Activated naive CD8-positive, alpha-beta T cell treated with anti-CD3 and anti-CD28 coated beads, Interleukin-2, amount 50 U/mL, for 24 hours (primary cell): ENCODE results near the gene GMFB.
A peak's percentile ranks its signal among the peaks of the same experiment; 100 is the strongest.

Experiments
- ATAC-seq: fragments of 150-1000 bp; cut with Tn5 transposase; one replicate; pipeline ENCODE4 v1.10.0; 2021
- DNase-seq: peaks from one replicate; pipeline ENCODE4 v3.0.0; 2021
- H3K27ac Mint-ChIP-seq: one replicate; pipeline ENCODE4 v1.8.0; 2021; ENCODE audit warnings: mild to moderate bottlenecking, mixed read lengths
- H3K27me3 Mint-ChIP-seq: one replicate; pipeline ENCODE4 v1.8.0; 2021; ENCODE audit warnings: mixed read lengths
- H3K36me3 Mint-ChIP-seq: one replicate; pipeline ENCODE4 v1.8.0; 2021; ENCODE audit warnings: low read depth, mixed read lengths
- H3K4me1 Mint-ChIP-seq: one replicate; pipeline ENCODE4 v1.8.0; 2021; ENCODE audit warnings: mixed read lengths
- H3K4me3 Mint-ChIP-seq: one replicate; pipeline ENCODE4 v1.8.0; 2021; ENCODE audit warnings: mild to moderate bottlenecking, moderate library complexity, mixed read lengths
- H3K9me3 Mint-ChIP-seq: one replicate; pipeline ENCODE4 v1.8.0; 2021; ENCODE audit warnings: mixed read lengths

Gene GMFB

DNA sequence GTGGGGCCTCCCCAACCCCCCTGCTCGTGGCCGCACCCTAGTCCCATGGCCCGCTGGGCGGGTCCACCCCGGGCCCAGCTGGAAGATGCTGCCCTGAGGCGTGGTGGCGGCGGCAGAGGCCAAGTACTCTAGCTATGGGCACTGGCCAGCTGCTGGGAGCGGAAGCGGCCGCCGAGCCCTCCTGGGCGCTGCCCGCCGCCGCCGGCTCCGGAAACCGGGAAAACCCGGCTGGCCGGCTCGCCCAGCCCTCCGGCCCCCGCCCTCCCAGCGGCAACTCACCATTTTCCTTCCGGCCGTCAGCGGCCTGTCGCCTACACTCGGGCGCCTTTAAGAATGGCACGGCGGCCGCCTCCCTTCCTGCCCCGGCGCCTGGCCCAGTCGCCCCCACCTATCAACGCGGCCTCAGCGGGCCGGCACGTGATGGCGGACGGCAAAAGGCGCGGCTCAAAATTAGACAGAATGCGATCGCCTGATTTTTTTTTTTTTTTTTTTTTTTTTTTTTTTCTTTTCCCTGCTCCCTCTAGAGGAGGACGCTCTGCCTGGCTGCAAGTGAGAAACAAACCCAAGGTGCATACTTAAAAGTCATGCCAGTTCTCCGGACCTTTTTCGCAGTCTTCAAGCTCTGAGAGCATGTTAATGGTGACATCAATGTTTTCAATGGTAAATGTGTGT lies at the start of gene GMFB:
GMFB (minus strand) TSS at position 335 of the 672 bp plus-strand sequence; CDS start at position 282, 53 bp downstream.
- Mint-ChIP-seq H3K27me3 (peaks cover 4% of the 10 kb centered on the region), H3K36me3 (peaks cover 13% of the 10 kb centered on the region), H3K9me3 (no peaks in the 10 kb centered on the region), H3K4me3 (peak within 1 kb of the TSS; percentile 89), H3K27ac (peak within 1 kb of the TSS; percentile 92), H3K4me1 (peaks cover 55% of the 10 kb centered on the region)
- peak; percentile 89 for DNase-seq
- peak; percentile 94 for ATAC-seq

GRCh38 chr14:54538055-54538454 lies 49.3 kb upstream of the GMFB start:
- Mint-ChIP-seq H3K9me3 (no peaks in the 10 kb centered on the region), H3K27me3 (no peaks in the 10 kb centered on the region), H3K36me3 (peaks cover 5% of the 10 kb centered on the region), H3K4me3 (no peak overlapping the region), H3K4me1 (no peaks in the 10 kb centered on the region), H3K27ac (no peak overlapping the region)
- no peak for DNase-seq
- ATAC-seq, result no peak

GRCh38 chr14:54537651-54538050 lies 48.9 kb upstream of the GMFB start:
- no peaks in the 10 kb centered on the region for H3K27me3 Mint-ChIP-seq
- H3K4me3 Mint-ChIP-seq, result no peak overlapping the region
- ATAC-seq, result no peak
- peaks cover 5% of the 10 kb centered on the region for H3K36me3 Mint-ChIP-seq
- no peaks in the 10 kb centered on the region for H3K9me3 Mint-ChIP-seq
- H3K4me1 Mint-ChIP-seq, result no peaks in the 10 kb centered on the region
- H3K27ac Mint-ChIP-seq, result no peak overlapping the region
- DNase-seq, result no peak

DNA sequence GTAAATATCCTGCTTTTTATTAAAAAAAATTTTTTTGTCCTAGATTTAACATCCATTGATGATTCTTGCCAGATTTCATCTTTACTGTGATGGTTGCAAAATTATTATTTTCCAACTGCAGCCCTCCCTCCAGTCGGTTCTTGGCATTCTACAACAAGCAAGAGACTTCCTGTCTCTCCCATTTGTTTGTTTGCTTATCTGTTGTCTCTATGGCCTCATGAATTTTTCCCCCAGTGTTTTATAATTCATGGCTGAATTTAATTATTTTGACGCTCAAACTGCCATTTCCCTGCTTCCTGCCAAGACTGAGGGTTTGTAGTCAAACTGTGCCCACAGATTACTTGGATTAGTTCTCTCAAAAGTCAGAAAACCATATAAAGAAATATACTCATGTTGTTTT lies 46.9 kb upstream of the GMFB start:
- ATAC-seq (no peak), DNase-seq (no peak)
- no peak overlapping the region for H3K27ac Mint-ChIP-seq
- H3K36me3 Mint-ChIP-seq, result peaks cover 7% of the 10 kb centered on the region
- no peaks in the 10 kb centered on the region for H3K4me1 Mint-ChIP-seq
- no peaks in the 10 kb centered on the region for H3K9me3 Mint-ChIP-seq
- no peaks in the 10 kb centered on the region for H3K27me3 Mint-ChIP-seq
- H3K4me3 Mint-ChIP-seq, result no peak overlapping the region

DNA sequence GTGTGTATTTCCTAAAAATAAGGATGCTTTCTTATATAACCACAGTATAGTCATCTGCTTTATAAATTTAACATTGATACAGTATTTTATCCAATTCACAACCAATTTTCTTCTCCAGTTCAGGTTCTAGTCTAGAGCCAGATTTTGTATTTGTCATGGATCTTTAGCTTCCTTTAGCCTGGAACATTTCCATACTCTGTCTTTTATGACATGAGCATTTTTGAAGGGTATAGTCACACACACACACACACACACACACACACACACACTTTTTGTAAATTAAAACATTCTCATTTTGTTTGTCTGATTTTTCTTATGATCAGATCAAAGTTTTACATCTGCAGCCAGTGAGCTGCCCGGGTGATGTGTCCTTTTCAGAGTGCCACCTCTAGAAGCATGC lies 46.3 kb upstream of the GMFB start:
- H3K4me1 Mint-ChIP-seq, result no peaks in the 10 kb centered on the region

DNA sequence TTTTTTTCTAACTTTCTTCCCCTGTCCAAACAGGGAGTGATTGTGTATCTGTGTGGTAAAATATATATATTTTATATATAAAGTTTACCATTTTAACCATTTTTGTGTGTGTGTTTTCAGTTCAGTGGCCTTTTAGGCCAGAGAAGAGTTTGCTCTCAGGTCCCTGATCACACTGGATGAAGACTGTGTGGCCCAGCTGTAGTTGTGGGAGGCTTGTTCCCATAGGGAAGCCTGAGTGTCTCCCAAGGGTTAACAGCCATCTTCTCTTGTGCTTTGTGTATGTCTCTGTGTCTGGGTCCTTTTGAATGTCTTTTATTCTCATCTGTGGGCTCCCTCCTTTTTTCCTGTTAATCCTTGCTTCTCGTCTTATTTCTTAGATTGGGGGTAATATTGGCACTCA lies 44.3 kb upstream of the GMFB start:
- no peaks in the 10 kb centered on the region for H3K27me3 Mint-ChIP-seq
- no peaks in the 10 kb centered on the region for H3K9me3 Mint-ChIP-seq
- no peak for ATAC-seq
- H3K4me1 Mint-ChIP-seq, result no peaks in the 10 kb centered on the region
- H3K36me3 Mint-ChIP-seq, result peaks cover 4% of the 10 kb centered on the region
- no peak for DNase-seq
- no peak overlapping the region for H3K27ac Mint-ChIP-seq
- H3K4me3 Mint-ChIP-seq, result no peak overlapping the region

More for the DNA sequence above, 46.3 kb upstream of the GMFB start:
- H3K36me3 Mint-ChIP-seq, result peaks cover 7% of the 10 kb centered on the region
- ATAC-seq, result no peak
- no peak for DNase-seq
- no peaks in the 10 kb centered on the region for H3K9me3 Mint-ChIP-seq
- no peak overlapping the region for H3K27ac Mint-ChIP-seq
- H3K27me3 Mint-ChIP-seq, result no peaks in the 10 kb centered on the region
- H3K4me3 Mint-ChIP-seq, result no peak overlapping the region

- no peak for DNase-seq
- Mint-ChIP-seq H3K4me1 (no peaks in the 10 kb centered on the region), H3K4me3 (no peak overlapping the region), H3K27ac (no peak overlapping the region), H3K36me3 (peaks cover 6% of the 10 kb centered on the region), H3K27me3 (no peaks in the 10 kb centered on the region), H3K9me3 (no peaks in the 10 kb centered on the region)
- ATAC-seq, result no peak
Observed at GRCh38 chr14:54532111-54533012, 43.6 kb upstream of the GMFB start.

DNA sequence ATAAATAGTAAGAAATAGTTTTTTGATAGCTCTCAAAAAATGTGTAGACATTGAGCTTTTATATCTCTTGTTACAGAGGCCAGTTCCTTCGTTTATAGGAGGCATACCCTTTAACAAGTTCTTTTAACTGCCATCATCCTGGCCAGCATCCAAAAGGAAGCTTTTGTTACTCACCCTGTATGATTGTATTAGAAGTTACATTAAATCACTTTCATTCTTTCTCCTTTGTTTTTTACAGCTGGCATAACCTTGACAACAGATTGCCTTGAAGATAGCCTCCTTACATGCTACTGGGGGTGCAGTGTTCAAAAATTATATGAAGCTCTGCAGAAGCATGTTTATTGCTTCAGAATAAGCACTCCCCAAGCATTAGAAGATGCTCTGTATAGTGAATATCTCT lies 41.0 kb upstream of the GMFB start:
- no peaks in the 10 kb centered on the region for H3K4me1 Mint-ChIP-seq
- DNase-seq (no peak), ATAC-seq (no peak)
- H3K27me3 Mint-ChIP-seq, result no peaks in the 10 kb centered on the region
- no peak overlapping the region for H3K27ac Mint-ChIP-seq
- H3K4me3 Mint-ChIP-seq, result no peak overlapping the region
- peaks cover 10% of the 10 kb centered on the region for H3K36me3 Mint-ChIP-seq
- H3K9me3 Mint-ChIP-seq, result no peaks in the 10 kb centered on the region

- no peak for ATAC-seq
- Mint-ChIP-seq H3K4me3 (no peak overlapping the region), H3K27ac (no peak overlapping the region), H3K36me3 (peaks cover 13% of the 10 kb centered on the region), H3K4me1 (no peaks in the 10 kb centered on the region), H3K9me3 (no peaks in the 10 kb centered on the region), H3K27me3 (no peaks in the 10 kb centered on the region)
- no peak for DNase-seq
Observed at GRCh38 chr14:54528973-54529372, 40.2 kb upstream of the GMFB start.

DNA sequence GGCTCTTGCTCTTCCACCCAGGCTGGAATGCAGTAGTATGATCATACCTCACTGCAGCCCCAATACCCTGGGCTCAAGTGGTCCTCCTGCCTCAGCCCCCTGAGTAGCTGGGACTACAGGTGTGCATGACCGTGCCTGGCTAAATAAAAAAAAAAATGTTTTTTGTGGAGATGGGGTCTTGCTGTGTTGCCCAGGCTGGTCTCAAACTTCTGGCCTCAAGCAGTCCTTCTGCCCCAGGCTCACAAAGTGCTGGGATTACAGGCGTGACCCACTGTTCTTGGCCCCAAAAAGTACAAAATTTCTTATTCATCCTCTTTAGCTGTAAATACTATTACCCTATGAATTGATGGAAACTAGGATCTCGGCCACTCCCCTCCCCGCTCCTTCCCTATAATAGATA lies 35.6 kb upstream of the GMFB start:
- H3K27me3 Mint-ChIP-seq, result no peaks in the 10 kb centered on the region
- H3K36me3 Mint-ChIP-seq, result peaks cover 12% of the 10 kb centered on the region
- no peaks in the 10 kb centered on the region for H3K4me1 Mint-ChIP-seq
- DNase-seq (no peak), ATAC-seq (no peak)
- H3K27ac Mint-ChIP-seq, result no peak overlapping the region
- H3K9me3 Mint-ChIP-seq, result no peaks in the 10 kb centered on the region
- no peak overlapping the region for H3K4me3 Mint-ChIP-seq

- Mint-ChIP-seq H3K4me1 (peaks cover 13% of the 10 kb centered on the region), H3K4me3 (no peak overlapping the region), H3K27me3 (no peaks in the 10 kb centered on the region), H3K9me3 (peaks cover 16% of the 10 kb centered on the region), H3K27ac (no peak overlapping the region), H3K36me3 (peaks cover 28% of the 10 kb centered on the region)
- ATAC-seq, result no peak
- no peak for DNase-seq
Observed at GRCh38 chr14:54516709-54517108, 27.9 kb upstream of the GMFB start.

DNA sequence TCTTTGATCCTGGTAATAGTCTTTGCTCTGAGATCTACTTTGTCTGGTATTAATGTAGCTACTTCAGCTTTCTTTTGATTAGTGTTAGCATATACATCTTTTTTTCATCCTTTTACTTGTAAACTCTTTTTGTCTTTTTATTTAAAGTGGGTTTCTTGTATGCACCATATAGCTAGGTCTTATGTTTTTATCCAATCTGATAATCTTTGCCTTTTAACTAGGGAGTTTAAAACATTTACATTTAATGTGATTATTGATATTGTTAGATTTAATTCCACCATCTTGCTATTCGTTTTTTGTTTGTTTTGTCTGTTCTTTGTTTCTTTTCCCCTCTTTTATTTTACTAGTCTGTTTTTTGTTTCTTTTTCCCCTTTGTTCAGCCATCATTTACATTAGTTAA lies 26.9 kb upstream of the GMFB start:
- no peak overlapping the region for H3K27ac Mint-ChIP-seq
- H3K4me3 Mint-ChIP-seq, result no peak overlapping the region
- H3K36me3 Mint-ChIP-seq, result peaks cover 28% of the 10 kb centered on the region
- ATAC-seq (no peak), DNase-seq (no peak)
- H3K9me3 Mint-ChIP-seq, result peaks cover 16% of the 10 kb centered on the region
- H3K4me1 Mint-ChIP-seq, result peaks cover 24% of the 10 kb centered on the region
- no peaks in the 10 kb centered on the region for H3K27me3 Mint-ChIP-seq

GRCh38 chr14:54512393-54512792 lies 23.6 kb upstream of the GMFB start:
- peaks cover 33% of the 10 kb centered on the region for H3K4me1 Mint-ChIP-seq
- peaks cover 25% of the 10 kb centered on the region for H3K36me3 Mint-ChIP-seq
- ATAC-seq (no peak), DNase-seq (no peak)
- no peak overlapping the region for H3K4me3 Mint-ChIP-seq
- no peaks in the 10 kb centered on the region for H3K27me3 Mint-ChIP-seq
- no peak overlapping the region for H3K27ac Mint-ChIP-seq
- H3K9me3 Mint-ChIP-seq, result peaks cover 16% of the 10 kb centered on the region

DNA sequence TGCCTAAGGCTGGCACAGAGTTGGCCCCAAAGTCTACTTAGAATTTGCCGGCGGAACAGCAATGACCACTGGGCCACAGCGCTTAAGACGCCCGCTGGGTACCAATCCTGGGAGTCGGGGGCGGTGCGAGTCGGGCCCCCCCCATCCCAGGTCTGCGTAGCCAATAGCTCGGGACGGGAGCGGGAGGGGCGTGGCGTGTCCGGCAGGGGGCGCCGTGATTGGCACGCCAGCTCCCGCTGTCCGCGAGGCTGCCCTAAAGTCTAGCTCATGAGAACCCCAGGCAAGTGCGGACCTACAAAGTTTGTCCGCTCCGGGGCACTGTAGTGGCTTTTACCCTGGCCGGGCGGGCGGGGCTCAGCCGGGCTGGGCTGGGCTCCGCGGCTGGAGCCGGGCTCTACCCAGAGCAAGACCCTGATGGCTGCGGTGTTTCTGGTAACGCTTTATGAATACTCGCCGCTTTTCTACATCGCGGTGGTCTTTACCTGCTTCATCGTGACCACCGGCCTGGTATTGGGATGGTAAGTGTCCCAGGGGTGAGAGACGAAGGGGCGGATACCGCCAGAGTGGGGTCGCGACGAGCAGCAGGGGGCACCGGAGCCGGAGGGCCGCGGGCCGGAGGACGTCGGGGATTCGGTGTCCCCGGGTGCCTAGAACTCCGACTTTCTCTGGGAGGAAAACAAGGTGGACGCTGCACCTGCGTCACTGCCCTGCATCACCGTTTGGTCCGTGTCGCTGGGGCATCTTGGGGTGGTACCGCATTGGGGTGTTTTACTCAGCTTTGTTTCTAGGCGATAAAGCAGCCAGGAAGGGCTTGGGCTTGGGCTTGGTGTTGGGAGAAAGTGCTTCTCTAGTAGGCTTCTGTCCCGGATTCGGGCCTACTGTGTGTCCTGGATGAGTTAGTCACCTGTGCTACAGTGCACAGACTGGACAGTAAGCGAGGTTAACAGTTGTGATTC lies 21.0 kb upstream of the GMFB start, which contains the start of gene CGRRF1:
CGRRF1 (plus strand) TSS at position 361 of the 956 bp plus-strand sequence; CDS start at position 415, 54 bp downstream.
- DNase-seq, result peak; percentile 98
- no peaks in the 10 kb centered on the region for H3K9me3 Mint-ChIP-seq
- peaks cover 5% of the 10 kb centered on the region for H3K27me3 Mint-ChIP-seq
- peak within 1 kb of the TSS; percentile 84 for H3K27ac Mint-ChIP-seq
- H3K36me3 Mint-ChIP-seq, result peaks cover 8% of the 10 kb centered on the region
- peak; percentile 99 for ATAC-seq
- H3K4me1 Mint-ChIP-seq, result peaks cover 33% of the 10 kb centered on the region
- peak within 1 kb of the TSS; percentile 94 for H3K4me3 Mint-ChIP-seq
